Uterus (tissue), 2 donors: Measurements from ENCODE around the gene IGIP.

Experiments
- POLR2A ChIP-seq, 2 donors: fragments of 450-650 bp; IDR thresholded peaks; one replicate each; pipeline ENCODE4 v1.6.1; 2016; ENCODE audit warnings: antibody characterized with exemption in 2 of 2, mild to moderate bottlenecking in 1 of 2, moderate library complexity in 1 of 2
- TF ChIP-seq, protein P1 (sequence below), 4 experiments: fragments of 200-600 bp in 2 of 4; fragments of 450-650 bp in 2 of 4; sonication (generic) in 2 of 4; IDR thresholded peaks; one replicate each; pipeline ENCODE4 v1.5.1; 2016 to 2019; ENCODE audit warnings: antibody characterized with exemption in 4 of 4, mild to moderate bottlenecking in 2 of 4, moderate library complexity in 1 of 4

- TF ChIP-seq, protein P1, sequence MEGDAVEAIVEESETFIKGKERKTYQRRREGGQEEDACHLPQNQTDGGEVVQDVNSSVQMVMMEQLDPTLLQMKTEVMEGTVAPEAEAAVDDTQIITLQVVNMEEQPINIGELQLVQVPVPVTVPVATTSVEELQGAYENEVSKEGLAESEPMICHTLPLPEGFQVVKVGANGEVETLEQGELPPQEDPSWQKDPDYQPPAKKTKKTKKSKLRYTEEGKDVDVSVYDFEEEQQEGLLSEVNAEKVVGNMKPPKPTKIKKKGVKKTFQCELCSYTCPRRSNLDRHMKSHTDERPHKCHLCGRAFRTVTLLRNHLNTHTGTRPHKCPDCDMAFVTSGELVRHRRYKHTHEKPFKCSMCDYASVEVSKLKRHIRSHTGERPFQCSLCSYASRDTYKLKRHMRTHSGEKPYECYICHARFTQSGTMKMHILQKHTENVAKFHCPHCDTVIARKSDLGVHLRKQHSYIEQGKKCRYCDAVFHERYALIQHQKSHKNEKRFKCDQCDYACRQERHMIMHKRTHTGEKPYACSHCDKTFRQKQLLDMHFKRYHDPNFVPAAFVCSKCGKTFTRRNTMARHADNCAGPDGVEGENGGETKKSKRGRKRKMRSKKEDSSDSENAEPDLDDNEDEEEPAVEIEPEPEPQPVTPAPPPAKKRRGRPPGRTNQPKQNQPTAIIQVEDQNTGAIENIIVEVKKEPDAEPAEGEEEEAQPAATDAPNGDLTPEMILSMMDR (IDR thresholded peaks at IDR 0.05) = peak in 1 of 4 experiments; percentile 10
- peak in 1 of 2 donors; percentile 4 for TF ChIP-seq POLR2A (IDR thresholded peaks at IDR 0.05)
These were observed 11.2 kb upstream of the IGIP start for GRCh38 chr5:140114341-140115185.
